LHCN-M2 (cell line): ENCODE measurements around the gene CC2D2B. TPM values are rescaled to one million over a fixed set of nuclear protein-coding genes. Genes with fewer than 3 reads are reported as not detected.

Experiments used
- DNase-seq: peaks from one replicate; pipeline ENCODE4 v3.0.0-alpha.2; 2012; ENCODE audit warnings: low read depth
- total RNA-seq: library from RNA; depleted of rRNA; stranded (reverse); fragments of >200 nt; gene quantifications from 2 replicates; pipeline ENCODE4 v1.2.3, GENCODE V29; 2014; rRNA removed

The CC2D2B gene
- total RNA-seq, 1 experiment from 2014 or later = 0.11 TPM

DNA sequence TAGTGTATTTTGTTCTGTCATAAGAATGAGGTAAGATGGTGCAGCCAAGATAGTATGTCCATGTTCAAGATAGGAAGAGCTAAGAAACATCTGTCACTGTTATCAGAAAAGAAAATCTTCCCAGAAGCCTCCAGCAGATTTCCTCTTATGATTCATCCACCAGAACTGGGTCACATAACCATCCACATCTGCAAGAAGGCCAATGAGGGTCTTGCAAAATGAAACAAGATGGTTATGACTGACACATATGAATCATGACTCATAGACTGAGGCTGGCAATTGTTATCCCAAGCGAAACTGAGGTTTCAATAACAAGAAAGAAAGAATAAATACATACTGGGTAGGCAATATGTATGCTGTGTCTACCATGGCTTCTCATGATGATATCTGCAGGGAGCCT lies 165.9 kb downstream of the CC2D2B start:
- DNase-seq = peak; percentile 81

DNA sequence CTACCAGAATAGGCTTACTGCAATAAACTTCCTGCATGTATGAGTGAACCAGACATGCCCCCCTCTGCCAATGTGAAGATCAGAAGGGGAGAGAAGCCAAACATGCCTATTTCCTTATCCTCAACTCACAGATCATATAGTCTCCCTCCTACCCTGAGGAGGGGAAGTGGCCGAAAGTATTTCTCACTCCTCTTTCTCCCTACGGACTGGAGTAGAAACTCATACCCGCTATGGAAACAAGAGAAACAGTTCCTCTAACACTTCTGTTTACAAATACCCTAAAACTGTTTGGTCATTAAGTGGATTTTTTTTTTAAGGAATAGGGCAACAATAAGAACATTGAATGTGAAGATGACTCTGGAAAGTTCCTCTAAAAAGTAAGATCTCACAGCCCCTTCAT lies 167.0 kb downstream of the CC2D2B start:
- no peak for DNase-seq

DNA sequence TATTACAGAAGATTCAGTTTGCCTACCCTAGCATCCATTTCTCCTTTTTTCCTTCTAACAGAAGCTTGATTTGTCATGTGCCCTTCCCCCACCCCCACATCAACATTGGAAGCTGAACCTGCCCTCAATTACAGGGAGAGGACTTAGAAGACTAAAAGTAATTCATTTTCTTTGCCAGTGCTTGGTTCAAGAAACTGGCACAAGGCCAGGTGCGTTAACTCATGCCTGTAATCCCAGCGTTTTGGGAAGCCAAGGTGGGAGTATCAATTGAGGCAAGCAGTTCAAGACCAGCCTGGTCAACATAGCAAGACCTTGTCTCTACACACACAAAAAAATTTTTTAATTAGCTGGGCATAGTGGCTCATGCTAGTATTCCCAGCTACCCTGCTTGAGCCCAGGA lies 168.2 kb downstream of the CC2D2B start:
- DNase-seq = no peak

DNA sequence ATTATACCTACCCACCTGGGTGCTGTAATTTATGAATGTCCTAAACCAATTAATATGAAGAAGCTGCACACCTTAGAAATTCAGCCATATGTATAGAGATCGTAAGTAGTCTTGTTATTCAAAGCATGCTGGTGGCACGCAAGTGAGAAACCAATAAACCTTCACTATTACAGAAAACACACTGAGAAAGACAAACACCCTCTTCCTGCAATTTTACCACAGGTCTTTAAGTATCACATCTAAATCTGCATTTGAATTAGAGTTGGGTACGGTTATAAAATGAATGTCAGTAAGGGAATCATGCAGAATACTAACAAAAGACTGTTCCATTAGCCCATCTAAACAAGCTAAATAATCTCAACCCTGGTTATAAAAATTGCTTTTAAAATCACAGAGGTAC lies 169.4 kb downstream of the CC2D2B start:
- DNase-seq = no peak

DNA sequence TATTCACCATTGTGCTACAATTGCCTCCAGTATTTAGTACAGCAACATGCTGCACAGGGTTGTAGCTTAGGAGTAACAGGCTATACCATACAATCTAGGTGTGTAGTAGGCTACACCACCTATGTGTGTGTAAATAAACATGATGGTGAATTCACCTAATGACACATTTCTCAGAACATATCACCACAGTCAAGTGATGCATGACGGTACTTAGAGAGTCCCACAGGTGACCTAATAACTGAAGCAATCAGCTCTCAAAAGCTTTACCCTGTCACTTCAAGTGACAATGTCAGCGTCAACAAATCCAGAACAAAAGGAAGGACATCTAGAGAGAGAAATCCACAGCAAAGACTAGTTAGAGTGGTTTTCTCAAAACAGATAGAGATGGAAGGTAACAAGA lies 174.4 kb downstream of the CC2D2B start:
- no peak for DNase-seq

Other genes with a start within 250 kb of the CC2D2B start
- gene TCTN3, start 214.0 kb upstream of the CC2D2B start, total RNA-seq = 43.2 and 52.8 TPM in 2 replicates
- 0.11 TPM in 1 of 2 replicates, not detected in the other for gene ENTPD1, start 151.8 kb upstream of the CC2D2B start, total RNA-seq
- gene CCNJ, start 135.6 kb downstream of the CC2D2B start, total RNA-seq = 2.1 and 5.0 TPM in 2 replicates
- 9.6 and 10.0 TPM in 2 replicates for gene ZNF518A, start 222.3 kb downstream of the CC2D2B start, total RNA-seq